GM23248 (cell line): ENCODE data around the gene CES2. TPM values are rescaled to one million over a fixed set of nuclear protein-coding genes. Genes with fewer than 3 reads are reported as not detected.
A peak's percentile ranks its signal among the peaks of the same experiment; 100 is the strongest.
"Not testable (repeated sequence)": the region's sequence is repeated elsewhere in the genome, so short reads cannot be mapped to it uniquely, and the experiment has no call there.

Source experiments
- DNase-seq: peaks from one replicate; pipeline ENCODE4 v3.0.0-alpha.2; 2015
- H2AFZ ChIP-seq: fragments of 200-600 bp; sonication (generic); 2 replicates; pipeline ENCODE4 v1.6.1; 2016; ENCODE audit warnings: antibody characterized with exemption
- H3F3A ChIP-seq: fragments of 200-600 bp; sonication (generic); 2 replicates; pipeline ENCODE4 v1.6.1; 2016; ENCODE audit warnings: mild to moderate bottlenecking, antibody characterized with exemption, mixed run types; ENCODE audit not compliant: insufficient read depth
- H3K27ac ChIP-seq: fragments of 200-600 bp; sonication (generic); 2 replicates; pipeline ENCODE4 v1.5.1; 2016; ENCODE audit warnings: mild to moderate bottlenecking
- H3K27me3 ChIP-seq: fragments of 200-600 bp; sonication (generic); replicated peaks from 2 replicates; pipeline ENCODE4 v1.6.1; 2016; ENCODE audit warnings: mild to moderate bottlenecking; ENCODE audit not compliant: insufficient read depth
- H3K36me3 ChIP-seq: fragments of 200-600 bp; sonication (generic); 2 replicates; pipeline ENCODE4 v1.6.1; 2016; ENCODE audit warnings: low read depth, mild to moderate bottlenecking
- H3K4me1 ChIP-seq: fragments of 200-600 bp; sonication (generic); 2 replicates; pipeline ENCODE4 v1.6.1; 2016; ENCODE audit warnings: mild to moderate bottlenecking; ENCODE audit not compliant: insufficient read depth
- H3K4me2 ChIP-seq: fragments of 200-600 bp; sonication (generic); one replicate; pipeline ENCODE4 v1.6.1; 2016; ENCODE audit warnings: mild to moderate bottlenecking; ENCODE audit not compliant: unreplicated experiment
- H3K4me3 ChIP-seq: fragments of 200-600 bp; sonication (generic); 2 replicates; pipeline ENCODE4 v1.5.1; 2016; ENCODE audit warnings: mild to moderate bottlenecking
- H3K79me2 ChIP-seq: fragments of 200-600 bp; sonication (generic); 2 replicates; pipeline ENCODE4 v1.6.1; 2016; ENCODE audit warnings: mild to moderate bottlenecking; ENCODE audit not compliant: insufficient read depth
- H3K9ac ChIP-seq: fragments of 200-600 bp; sonication (generic); 2 replicates; pipeline ENCODE4 v1.6.1; 2016; ENCODE audit warnings: mild to moderate bottlenecking
- H3K9me2 ChIP-seq: fragments of 200-600 bp; sonication (generic); 2 replicates; pipeline ENCODE4 v1.6.1; 2016; ENCODE audit warnings: mixed run types, mild to moderate bottlenecking, moderate library complexity; ENCODE audit not compliant: insufficient read depth
- H3K9me3 ChIP-seq: fragments of 200-600 bp; sonication (generic); one replicate; pipeline ENCODE4 v1.6.1; 2017; ENCODE audit warnings: low read depth
- H4K20me1 ChIP-seq: fragments of 200-600 bp; sonication (generic); 2 replicates; pipeline ENCODE4 v1.6.0; 2016; ENCODE audit not compliant: insufficient read depth
- EZH2 ChIP-seq: fragments of 200-600 bp; sonication (generic); IDR thresholded peaks from 2 replicates; pipeline ENCODE4 v1.6.1; 2018; ENCODE audit warnings: antibody characterized with exemption, mild to moderate bottlenecking; ENCODE audit not compliant: insufficient read depth, poor library complexity, severe bottlenecking
- EZH2phosphoT487 ChIP-seq: fragments of 200-600 bp; sonication (generic); IDR thresholded peaks from 2 replicates; pipeline ENCODE4 v1.6.1; 2018; ENCODE audit warnings: antibody characterized with exemption, moderate library complexity, mild to moderate bottlenecking, low read depth; ENCODE audit not compliant: insufficient read depth
- WGBS, 2 experiments: methylation state at CpG; one replicate each; pipeline ENCODE4 v1.1.6; 2015 to 2017; ENCODE audit warnings: low lambda C conversion rate in 2 of 2, low coverage in 1 of 2; ENCODE audit errors: missing lambda C conversion rate in 2 of 2; 5-methylcytosine and 5-hydroxymethylcytosine counted together
- in situ Hi-C: fragments of 300-500 bp; cut with MboI; formaldehyde crosslinking; loops from 2 replicates; pipeline ENCODE4 v1.15.0; 2020
- polyA plus RNA-seq: library from polyadenylated mRNA; unstranded; fragments of >200 nt; fragmentation: Nextera tagmentation; extraction: Ambion mirVana; gene quantifications from 2 replicates; pipeline ENCODE4 v1.2.1, GENCODE V29; 2016
- total RNA-seq: library from RNA; depleted of rRNA; stranded (reverse); fragments of >200 nt; shearing (Covaris generic); gene quantifications from 2 replicates; pipeline ENCODE4 v1.2.3, GENCODE V29; 2014

The CES2 gene
- total and polyA plus RNA-seq, 2 experiments from 2014 or later = 32.3 to 37.6 TPM

GRCh38 chr16:66933776-66934137 lies 1.6 kb upstream of the CES2 start:
- Histone ChIP-seq H3K36me3 (0 out of 2 replicates have a peak, but pooled peaks cover 3% of the 10 kb centered on the region), H3F3A (peaks cover 10% of the 10 kb centered on the region), H4K20me1 (no peaks in the 10 kb centered on the region; the same call in 1 of the 2 replicates), H3K27me3 (no peaks in the 10 kb centered on the region), H3K79me2 (peaks cover 48% of the 10 kb centered on the region), H3K4me1 (peaks cover 14% of the 10 kb centered on the region; the same call in 1 of the 2 replicates), H3K9me3 (no peaks in the 10 kb centered on the region), H3K4me3 (peak overlapping the region; percentile 84), H3K4me2 (peak overlapping the region; percentile 89), H3K27ac (peak overlapping the region; percentile 24), H3K9me2 (no peaks in the 10 kb centered on the region), H2AFZ (peak overlapping the region; percentile 69), H3K9ac (peak overlapping the region; percentile 90)
- in situ Hi-C loops = no loop called here
- WGBS, 2 experiments = 0 to 2% methylated on average over 12 of the region's 12 CpGs
- no peak for DNase-seq
- TF ChIP-seq EZH2 = no peak
- no peak for TF ChIP-seq EZH2phosphoT487

GRCh38 chr16:66934138-66934838 lies 1.0 kb upstream of the CES2 start, which contains the start of gene CIAO2B:
TSS of gene CIAO2B (minus strand) at chr16:66934402. CDS start at chr16:66934364, 38 bp downstream.
- Histone ChIP-seq H3K9me2 (no peaks in the 10 kb centered on the region), H3K27me3 (no peaks in the 10 kb centered on the region), H3K4me1 (peaks cover 14% of the 10 kb centered on the region; the same call in 1 of the 2 replicates), H3K4me2 (peak within 1 kb of the TSS; percentile 99), H3K36me3 (peaks cover 3% of the 10 kb centered on the region; the same call in 1 of the 2 replicates), H3K4me3 (peak within 1 kb of the TSS; percentile 84), H3K9me3 (no peaks in the 10 kb centered on the region), H3F3A (peaks cover 5% of the 10 kb centered on the region; the same call in 1 of the 2 replicates), H3K9ac (peak within 1 kb of the TSS; percentile 90), H3K27ac (peak within 1 kb of the TSS; percentile 59), H4K20me1 (no peaks in the 10 kb centered on the region; the same call in 1 of the 2 replicates), H2AFZ (peak within 1 kb of the TSS; percentile 69), H3K79me2 (peaks cover 48% of the 10 kb centered on the region)
- WGBS, 2 experiments = 0 to 2% methylated on average over 57 to 75 of the region's 76 CpGs
- TF ChIP-seq EZH2 (no peak), EZH2phosphoT487 (no peak)
- DNase-seq = peak; percentile 94
- in situ Hi-C loops = no loop called here

GRCh38 chr16:66934839-66935313 lies 440 bp upstream of the CES2 start:
- H3F3A ChIP-seq, in situ Hi-C loops, H4K20me1 ChIP-seq, H3K9me2 ChIP-seq, H3K9me3 ChIP-seq, H3K36me3 ChIP-seq, DNase-seq, H3K27me3 ChIP-seq: not testable (repeated sequence)
- Histone ChIP-seq H3K27ac (peak overlapping the region; percentile 59), H3K4me1 (peaks cover 14% of the 10 kb centered on the region; the same call in 1 of the 2 replicates), H3K4me2 (peak overlapping the region; percentile 99), H3K4me3 (peak overlapping the region; percentile 84), H3K79me2 (peaks cover 48% of the 10 kb centered on the region), H2AFZ (peak overlapping the region; percentile 69), H3K9ac (peak overlapping the region; percentile 90)
- WGBS, 2 experiments = 1 to 2% methylated on average over 23 to 24 of the region's 24 CpGs

- no peak for DNase-seq
- peaks cover 3% of the 10 kb centered on the region; the same call in 1 of the 2 replicates for H3K36me3 ChIP-seq
- no peaks in the 10 kb centered on the region for H3K27me3 ChIP-seq
- no peak overlapping the region for H3K4me2 ChIP-seq
- H3K27ac ChIP-seq = no peak overlapping the region
- H2AFZ ChIP-seq = no peak overlapping the region
- in situ Hi-C loops = no loop called here
- H3F3A ChIP-seq = no peaks in the 10 kb centered on the region
- no peaks in the 10 kb centered on the region for H3K9me3 ChIP-seq
- peak overlapping the region; percentile 84 for H3K4me3 ChIP-seq
- no peaks in the 10 kb centered on the region; the same call in 1 of the 2 replicates for H4K20me1 ChIP-seq
- no peak for TF ChIP-seq EZH2
- TF ChIP-seq EZH2phosphoT487 = no peak
- peaks cover 14% of the 10 kb centered on the region; the same call in 1 of the 2 replicates for H3K4me1 ChIP-seq
- WGBS, 2 experiments = 86 to 93% methylated on average over 6 of the region's 6 CpGs
- H3K9ac ChIP-seq = no peak overlapping the region
- no peaks in the 10 kb centered on the region for H3K9me2 ChIP-seq
- H3K79me2 ChIP-seq = peaks cover 48% of the 10 kb centered on the region
These were observed 1.1 kb downstream of the CES2 start for GRCh38 chr16:66936462-66936861.
